ENCODE results near the gene PTGER1. TPM values are rescaled to one million over a fixed set of nuclear protein-coding genes. Genes with fewer than 3 reads are reported as not detected.

PTGER1 gene
- total and polyA plus RNA-seq, 2 of the 8 experiments (the other 6 are each of a cell fraction or from before 2014, with no cell fraction given), result 0.20 to 0.41 TPM

DNA sequence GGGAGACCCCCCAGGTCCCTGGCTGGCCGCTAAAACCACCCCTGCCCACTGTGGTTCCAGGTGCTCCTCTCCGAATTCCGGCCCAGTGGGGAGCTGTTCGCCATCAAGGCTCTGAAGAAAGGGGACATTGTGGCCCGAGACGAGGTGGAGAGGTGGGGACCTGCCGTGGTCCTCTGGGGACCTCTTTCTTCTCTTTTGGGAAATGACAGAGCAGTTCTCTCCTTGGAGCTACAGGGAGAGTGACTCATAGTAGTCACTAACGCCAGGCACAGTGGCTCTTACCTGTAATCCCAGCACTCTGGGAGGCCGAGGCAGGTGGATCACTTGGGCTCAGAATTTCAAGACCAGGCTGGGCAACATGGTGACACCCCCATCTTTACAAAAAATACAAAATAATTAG lies 7.3 kb downstream of the PTGER1 start:
- no peak overlapping the region for H4K8ac ChIP-seq (ENCODE audit: extremely low read depth, insufficient read depth, low read length)
- WGBS, 2 experiments (ENCODE audit: extremely low coverage in 1 of 2, insufficient coverage in 1 of 2, insufficient read length in 1 of 2, insufficient replicate concordance in 2 of 2, low coverage in 1 of 2, low lambda C conversion rate in 2 of 2, missing lambda C conversion rate in 1 of 2), result 85% methylated on average over 9 of the region's 9 CpGs; no CpG with 5 or more reads in 1 of the 2 experiments
- H3K36me3 ChIP-seq (ENCODE audit: control insufficient read depth in 2 of 4, insufficient read depth in 4 of 4, low read length in 3 of 4), result peaks cover 7 to 30% (median 13%) of the 10 kb centered on the region in 4 experiments; a peak in 6 of 8 replicates
- no peak overlapping the region for H3K4me2 ChIP-seq (ENCODE audit: insufficient read depth in 1 of 2, low read depth in 2 of 2, low read length in 2 of 2)
- no peaks in the 10 kb centered on the region for H3K79me1 ChIP-seq (ENCODE audit: low read depth, low read length)
- no peak overlapping the region for H2AK5ac ChIP-seq (ENCODE audit: low read depth, low read length)
- H3K9me3 ChIP-seq (ENCODE audit: insufficient read depth in 2 of 2, low read depth in 1 of 2, low read length in 1 of 2), result no peaks in the 10 kb centered on the region
- H3K9ac ChIP-seq (replicated peaks in 1 of 4; ENCODE audit: extremely low read depth in 1 of 4, low read depth in 3 of 4, low read length in 3 of 4), result no peak overlapping the region
- no peak overlapping the region for H2BK120ac ChIP-seq (replicated peaks; ENCODE audit: low read depth, low read length)
- no peak overlapping the region for H2BK15ac ChIP-seq (ENCODE audit: low read length)
- no peak overlapping the region for H4K91ac ChIP-seq (replicated peaks; ENCODE audit: insufficient read length, low read length)
- no peak overlapping the region for H2BK5ac ChIP-seq (ENCODE audit: low read depth, low read length)
- ChIA-PET CTCF (ENCODE audit: partially characterized antibody) (interaction anchor here (0.6 to 3.1 kb wide), 12 partner anchors 10 to 634 kb away, joined by 3 to 11 read pairs (median 3); no protein-coding TSS in a partner anchor), POLR2A (ENCODE audit: partially characterized antibody) (interaction anchor here (0.6 to 3.3 kb wide), 7 partner anchors 10 to 694 kb away, joined by 3 to 10 read pairs (median 3); no protein-coding TSS in a partner anchor)
- no peak overlapping the region for H3K23ac ChIP-seq (ENCODE audit: insufficient read length)
- peaks cover 4% of the 10 kb centered on the region for H3K23me2 ChIP-seq (ENCODE audit: low read depth, low read length)
- no peaks in the 10 kb centered on the region for H3K27me3 ChIP-seq (replicated peaks in 1 of 4; ENCODE audit: control insufficient read depth in 3 of 4, extremely low read depth in 1 of 4, insufficient read depth in 3 of 4, low read length in 3 of 4)
- no peak overlapping the region for H3K18ac ChIP-seq (ENCODE audit: extremely low read depth, low read length)
- H3K4me3 ChIP-seq (ENCODE audit: extremely low read depth in 1 of 4, insufficient read depth in 2 of 4, low read depth in 3 of 4, low read length in 4 of 4), result no peak overlapping the region
- H4K5ac ChIP-seq (ENCODE audit: insufficient read length, low read depth, low read length), result no peak overlapping the region
- H4K20me1 ChIP-seq (replicated peaks in 1 of 2; ENCODE audit: control insufficient read depth in 1 of 2, insufficient read depth in 2 of 2, low read length in 2 of 2), result peaks cover 2 to 6% of the 10 kb centered on the region in 2 experiments
- no peaks in the 10 kb centered on the region for H3K79me2 ChIP-seq (ENCODE audit: control insufficient read depth in 1 of 2, insufficient read depth in 2 of 2, low read length in 2 of 2)
- no peak overlapping the region for H3K27ac ChIP-seq (ENCODE audit: low read depth, low read length)
- DNase-seq (ENCODE audit: low read depth in 1 of 2, low spot score in 2 of 2) (no peak), FAIRE-seq (no peak)
- H3K4ac ChIP-seq (replicated peaks; ENCODE audit: insufficient read length, low read depth, low read length), result no peak overlapping the region
- H2BK12ac ChIP-seq (ENCODE audit: low read depth, low read length), result no peak overlapping the region
- H3K56ac ChIP-seq (replicated peaks; ENCODE audit: insufficient read length, low read depth, low read length), result no peak overlapping the region
- H3K14ac ChIP-seq (ENCODE audit: insufficient read length), result no peak overlapping the region
- no peak overlapping the region for H2AFZ ChIP-seq (ENCODE audit: low read length)
- H2BK20ac ChIP-seq (ENCODE audit: low read length), result no peak overlapping the region
- peaks cover 0 to 2% (median under 1%) of the 10 kb centered on the region in 4 experiments; a peak in 4 of 7 replicates for H3K4me1 ChIP-seq (replicated peaks in 1 of 4; ENCODE audit: control insufficient read depth in 3 of 4, insufficient read depth in 4 of 4, low read length in 3 of 4)
- TF ChIP-seq BCL11A (IDR thresholded peaks at IDR 0.05; ENCODE audit: low read depth in 2 of 2, low read length in 2 of 2) (no peak), SRF (IDR thresholded peaks at IDR 0.05; ENCODE audit: low read depth, low read length) (no peak), PHF8 (conservative IDR thresholded peaks at IDR 0.05; ENCODE audit: low read depth, low read length) (no peak), FOSL1 (IDR thresholded peaks at IDR 0.05; ENCODE audit: insufficient read depth, low read depth, low read length) (no peak), KDM1A (IDR thresholded peaks at IDR 0.05; ENCODE audit: borderline replicate concordance, low read length) (no peak), RAD21 (IDR thresholded peaks at IDR 0.05 in 1 of 2, conservative IDR thresholded peaks at IDR 0.05 in 1 of 2; ENCODE audit: low read depth in 2 of 2, low read length in 2 of 2) (peak; percentile 12 to 35; a peak in 2 of 4 replicates)
